ENCODE results near the gene IVNS1ABP. TPM values are rescaled to one million over a fixed set of nuclear protein-coding genes. Genes with fewer than 3 reads are reported as not detected.

The IVNS1ABP gene
- total and polyA plus RNA-seq, 9 of the 15 experiments (the other 6 are each of a cell fraction or from before 2014, with no cell fraction given): 30.6 to 126 (median 77.7) TPM

- TF ChIP-seq, protein P1, sequence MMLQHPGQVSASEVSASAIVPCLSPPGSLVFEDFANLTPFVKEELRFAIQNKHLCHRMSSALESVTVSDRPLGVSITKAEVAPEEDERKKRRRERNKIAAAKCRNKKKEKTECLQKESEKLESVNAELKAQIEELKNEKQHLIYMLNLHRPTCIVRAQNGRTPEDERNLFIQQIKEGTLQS (IDR thresholded peaks at IDR 0.05): no peak
- TF ChIP-seq, protein P1 (CRISPR knock-in tag; conservative IDR thresholded peaks at IDR 0.05): 0 out of 2 replicates have a peak, but pooled peaks have one; percentile 14
- TF ChIP-seq NONO (IDR thresholded peaks at IDR 0.05; ENCODE audit: low read depth in 2 of 2, low read length in 1 of 2) (no peak), RHOXF2B (CRISPR knock-in tag; conservative IDR thresholded peaks at IDR 0.05) (no peak), RFX1 (IDR thresholded peaks at IDR 0.05) (no peak), TRIM28 (IDR thresholded peaks at IDR 0.05) (no peak), PHTF2 (CRISPR knock-in tag; IDR thresholded peaks at IDR 0.05) (no peak), HNRNPH1 (optimal IDR thresholded peaks at IDR 0.05; ENCODE audit: low read depth, low read length) (no peak), ZBTB26 (CRISPR knock-in tag; IDR thresholded peaks at IDR 0.05) (no peak), PYGO2 (tag; IDR thresholded peaks at IDR 0.05) (no peak), KDM2B (CRISPR knock-in tag; IDR thresholded peaks at IDR 0.05) (no peak), POLR2AphosphoS5 (IDR thresholded peaks at IDR 0.05; ENCODE audit: control insufficient read depth, insufficient read depth, low read depth, low read length) (no peak), ZNF77 (CRISPR knock-in tag; IDR thresholded peaks at IDR 0.05) (no peak)
These were observed 1.5 kb downstream of the IVNS1ABP start (continued) for GRCh38 chr1:185315445-185316071.
